ENCODE data around the gene GSTM3. TPM values are rescaled to one million over a fixed set of nuclear protein-coding genes. Genes with fewer than 3 reads are reported as not detected.

GSTM3 gene
- total and polyA plus RNA-seq, 4 donors, result 11.0 to 39.5 (median 22.9) TPM

- Histone ChIP-seq H3K9ac (ENCODE audit: insufficient read depth in 1 of 2, low read length in 2 of 2) (no peak overlapping the region), H3K36me3 (ENCODE audit: control insufficient read depth in 4 of 4, insufficient read depth in 4 of 4, low read length in 4 of 4) (peaks cover 0 to 2% (median 0%) of the 10 kb centered on the region in 4 donors), H3K4me1 (ENCODE audit: control insufficient read depth in 5 of 5, insufficient read depth in 5 of 5, low read length in 5 of 5) (peaks cover 0 to 3% (median 0%) of the 10 kb centered on the region in 5 donors), H3K27ac (ENCODE audit: low read depth in 1 of 2, low read length in 1 of 2) (no peak overlapping the region), H3K9me3 (ENCODE audit: control insufficient read depth in 4 of 4, insufficient read depth in 3 of 4, low read length in 3 of 4) (no peaks in the 10 kb centered on the region), H3K27me3 (ENCODE audit: control insufficient read depth in 3 of 3, insufficient read depth in 3 of 3, low read length in 2 of 3) (no peaks in the 10 kb centered on the region), H3K4me3 (no peak overlapping the region)
- DNase-seq, result peak in 2 of 3 donors; percentile 34 to 52
- ATAC-seq (ENCODE audit: insufficient read depth, low FRiP score), result no peak
- TF ChIP-seq CTCF (IDR thresholded peaks at IDR 0.05; ENCODE audit: control extremely low read depth, extremely low read depth), result no peak
- WGBS, 2 donors, result 85 to 93% methylated on average over 3 of the region's 3 CpGs
Measured at GRCh38 chr1:109716121-109716520, 24.7 kb downstream of the GSTM3 start.

- no peak for DNase-seq
- Histone ChIP-seq H3K36me3 (ENCODE audit: control insufficient read depth in 4 of 4, insufficient read depth in 4 of 4, low read length in 4 of 4) (peaks cover 0 to 2% (median 0%) of the 10 kb centered on the region in 4 donors), H3K27ac (ENCODE audit: low read depth in 1 of 2, low read length in 1 of 2) (no peak overlapping the region), H3K4me1 (ENCODE audit: control insufficient read depth in 5 of 5, insufficient read depth in 5 of 5, low read length in 5 of 5) (peaks cover 0 to 3% (median 0%) of the 10 kb centered on the region in 5 donors), H3K27me3 (ENCODE audit: control insufficient read depth in 3 of 3, insufficient read depth in 3 of 3, low read length in 2 of 3) (no peaks in the 10 kb centered on the region), H3K4me3 (no peak overlapping the region), H3K9ac (ENCODE audit: insufficient read depth in 1 of 2, low read length in 2 of 2) (no peak overlapping the region), H3K9me3 (ENCODE audit: control insufficient read depth in 4 of 4, insufficient read depth in 3 of 4, low read length in 3 of 4) (no peaks in the 10 kb centered on the region)
- TF ChIP-seq CTCF (IDR thresholded peaks at IDR 0.05; ENCODE audit: control extremely low read depth, extremely low read depth), result no peak
- no peak for ATAC-seq (ENCODE audit: insufficient read depth, low FRiP score)
- 89 to 93% methylated on average over 12 of the region's 12 CpGs for WGBS, 2 donors
Measured at GRCh38 chr1:109714661-109715372, 26.0 kb downstream of the GSTM3 start.

GRCh38 chr1:109713636-109714035 is 27.2 kb downstream of the GSTM3 start:
- Histone ChIP-seq H3K9ac (ENCODE audit: insufficient read depth in 1 of 2, low read length in 2 of 2) (no peak overlapping the region), H3K4me1 (ENCODE audit: control insufficient read depth in 5 of 5, insufficient read depth in 5 of 5, low read length in 5 of 5) (peaks cover 0 to 3% (median 0%) of the 10 kb centered on the region in 5 donors), H3K9me3 (ENCODE audit: control insufficient read depth in 4 of 4, insufficient read depth in 3 of 4, low read length in 3 of 4) (no peaks in the 10 kb centered on the region), H3K27me3 (ENCODE audit: control insufficient read depth in 3 of 3, insufficient read depth in 3 of 3, low read length in 2 of 3) (no peaks in the 10 kb centered on the region), H3K27ac (ENCODE audit: low read depth in 1 of 2, low read length in 1 of 2) (no peak overlapping the region), H3K4me3 (no peak overlapping the region), H3K36me3 (ENCODE audit: control insufficient read depth in 4 of 4, insufficient read depth in 4 of 4, low read length in 4 of 4) (peaks cover 0 to 2% (median 0%) of the 10 kb centered on the region in 4 donors)
- ATAC-seq (ENCODE audit: insufficient read depth, low FRiP score) (no peak), DNase-seq (no peak)
- 89 to 92% methylated on average over 5 of the region's 5 CpGs for WGBS, 2 donors
- no peak for TF ChIP-seq CTCF (IDR thresholded peaks at IDR 0.05; ENCODE audit: control extremely low read depth, extremely low read depth)

Data from lung (tissue), 12 donors.